Endothelial cell of umbilical vein (primary cell): ENCODE results near the gene BASP1. TPM values are rescaled to one million over a fixed set of nuclear protein-coding genes. Genes with fewer than 3 reads are reported as not detected.

Experiments used
- BruUV-seq: library from RNA; stranded (reverse); fragments of 400-500 nt; replicated peaks from 2 replicates; lab custom pipeline; 2021; lab: Mats Ljungman, UMichigan
- CTCF ChIA-PET: fragments of 300-600, 350-600 bp; sonication (Branson Sonifier 250); formaldehyde crosslinking; loops from one replicate; lab custom pipeline; 2021; ENCODE audit warnings: antibody characterized with exemption, inconsistent platforms; lab: Charles Lee
- POLR2A ChIA-PET: fragments of 300-600, 350-600 bp; sonication (Branson Sonifier 250); formaldehyde crosslinking; loops from one replicate; lab custom pipeline; 2021; ENCODE audit warnings: antibody characterized with exemption, inconsistent platforms; lab: Charles Lee
- DNase-seq: peaks from one replicate; pipeline ENCODE4 v3.0.0-alpha.2; 2011; ENCODE audit warnings: low read depth, low spot score
- FAIRE-seq: peaks from 2 replicates; lab custom pipeline; 2011; peaks lifted over from hg19 to GRCh38; lab: Jason Lieb, UNC
- H2AFZ ChIP-seq: 2 replicates; pipeline ENCODE4 v1.6.0; 2012; ENCODE audit warnings: low read depth, low read length, control low read depth, inconsistent platforms
- H3K27ac ChIP-seq: 2 replicates; pipeline ENCODE4 v1.5.1; 2011; ENCODE audit warnings: low read depth, mild to moderate bottlenecking, control low read depth, low read length, moderate library complexity; ENCODE audit not compliant: insufficient read depth
- H3K27me3 ChIP-seq, 2 experiments: 2 replicates each; pipeline versions ENCODE4 v1.6.0 to v1.6.1; 2011; ENCODE audit warnings: low read length in 2 of 2, mixed read lengths in 1 of 2; ENCODE audit not compliant: control insufficient read depth in 2 of 2, insufficient read depth in 2 of 2
- H3K36me3 ChIP-seq, 2 experiments: 2 replicates in 1 of 2; 3 replicates in 1 of 2; pipeline ENCODE4 v1.5.1; 2011; ENCODE audit warnings: low read length in 2 of 2, mild to moderate bottlenecking in 1 of 2, moderate library complexity in 1 of 2; ENCODE audit not compliant: control insufficient read depth in 2 of 2, insufficient read depth in 2 of 2; ENCODE audit errors: extremely low read depth in 1 of 2
- H3K4me1 ChIP-seq: 3 replicates; pipeline ENCODE4 v1.5.1; 2011; ENCODE audit warnings: mild to moderate bottlenecking, low read length; ENCODE audit not compliant: control insufficient read depth, insufficient read depth; ENCODE audit errors: extremely low read depth
- H3K4me2 ChIP-seq: 2 replicates; pipeline ENCODE4 v1.6.1; 2011; ENCODE audit warnings: low read length, control low read depth, mixed read lengths; ENCODE audit not compliant: insufficient read depth
- H3K4me3 ChIP-seq, 3 experiments: fragments of 200-600 bp in 1 of 3; sonication (generic), shearing (Covaris generic) in 1 of 3; replicated peaks in 1 of 3; 2 replicates each; pipeline ENCODE4 v1.5.1; 2011 to 2016; ENCODE audit warnings: control low read depth in 3 of 3, low read length in 3 of 3, mild to moderate bottlenecking in 2 of 3, inconsistent platforms in 1 of 3, low read depth in 1 of 3, moderate library complexity in 1 of 3; ENCODE audit not compliant: insufficient read depth in 1 of 3
- H3K79me2 ChIP-seq: 2 replicates; pipeline ENCODE4 v1.6.0; 2012; ENCODE audit warnings: low read length, inconsistent platforms; ENCODE audit not compliant: control insufficient read depth, insufficient read depth
- H3K9ac ChIP-seq: replicated peaks from 2 replicates; pipeline ENCODE3; 2011; ENCODE audit warnings: low read length, control low read depth; ENCODE audit not compliant: insufficient read depth; ENCODE audit errors: extremely low read depth
- H3K9me1 ChIP-seq: replicated peaks from 3 replicates; pipeline ENCODE4 v1.6.0; 2011; ENCODE audit warnings: mild to moderate bottlenecking, low read length; ENCODE audit not compliant: control insufficient read depth, insufficient read depth; ENCODE audit errors: extremely low read depth
- H3K9me3 ChIP-seq: replicated peaks from 2 replicates; pipeline ENCODE4 v1.5.1; 2012; ENCODE audit warnings: low read length, inconsistent platforms; ENCODE audit not compliant: control insufficient read depth, insufficient read depth
- H4K20me1 ChIP-seq: replicated peaks from 2 replicates; pipeline ENCODE3; 2011; ENCODE audit warnings: mild to moderate bottlenecking, low read length; ENCODE audit not compliant: control insufficient read depth, insufficient read depth; ENCODE audit errors: extremely low read depth
- CTCF ChIP-seq, 2 donors: IDR thresholded peaks; 1 replicate in 1 of 2; 2 replicates in 1 of 2; pipeline ENCODE4 v1.5.1; 2011; ENCODE audit warnings: low read length in 2 of 2, mild to moderate bottlenecking in 2 of 2, moderate library complexity in 2 of 2, control low read depth in 1 of 2, inconsistent platforms in 1 of 2, low read depth in 1 of 2; ENCODE audit not compliant: insufficient read depth in 1 of 2; ENCODE audit errors: extremely low read depth in 1 of 2
- EZH2 ChIP-seq: IDR thresholded peaks from 2 replicates; pipeline ENCODE4 v1.6.1; 2012; ENCODE audit warnings: borderline replicate concordance, low read depth, mild to moderate bottlenecking, moderate library complexity, low read length, inconsistent platforms; ENCODE audit not compliant: severe bottlenecking
- FOS ChIP-seq: IDR thresholded peaks from 2 replicates; pipeline ENCODE4 v1.6.1; 2011; ENCODE audit warnings: mild to moderate bottlenecking, low read length, moderate library complexity, borderline replicate concordance; ENCODE audit not compliant: insufficient read depth
- GATA2 ChIP-seq: IDR thresholded peaks from 2 replicates; pipeline ENCODE4 v1.7.0; 2011; ENCODE audit warnings: low read depth, mild to moderate bottlenecking, moderate library complexity, mixed read lengths, low read length; ENCODE audit not compliant: insufficient read length, insufficient read depth
- JUN ChIP-seq: IDR thresholded peaks from 2 replicates; pipeline ENCODE4 v1.6.1; 2011; ENCODE audit warnings: borderline replicate concordance, low read depth; ENCODE audit not compliant: insufficient read length, insufficient read depth
- MAX ChIP-seq: IDR thresholded peaks from 2 replicates; pipeline ENCODE4 v1.6.1; 2011; ENCODE audit not compliant: insufficient read depth, insufficient read length
- MYC ChIP-seq: IDR thresholded peaks from one replicate; pipeline ENCODE4 v1.6.1; 2011; ENCODE audit warnings: mild to moderate bottlenecking, low read depth, low read length
- POLR2A ChIP-seq: IDR thresholded peaks from 2 replicates; pipeline ENCODE4 v1.6.1; 2012; ENCODE audit warnings: low read depth, mild to moderate bottlenecking, control low read depth, low read length
- POLR2AphosphoS5 ChIP-seq: IDR thresholded peaks from 2 replicates; pipeline ENCODE4 v1.6.1; 2012; ENCODE audit warnings: low read depth, mild to moderate bottlenecking, control low read depth, low read length, moderate library complexity; ENCODE audit not compliant: insufficient read depth
- dilution Hi-C: fragments of 300-500 bp; cut with MboI; formaldehyde crosslinking; loops from one replicate; pipeline ENCODE4 v1.15.0; 2019; ENCODE audit warnings: low sequenced_read_pairs; ENCODE audit not compliant: extremely low pct_ligation_motif_present
- intact Hi-C: fragments of 100-400 bp; cut with micrococcal nuclease; formaldehyde crosslinking; loops from one replicate; pipeline ENCODE4 v1.10.0; 2022
- polyA plus RNA-seq, 4 experiments: library from polyadenylated mRNA; depleted of rRNA in 3 of 4; stranded (reverse) in 3 of 4; unstranded in 1 of 4; fragments of >200 nt; gene quantifications; 2 replicates each; pipeline versions ENCODE4 v1.2.1 to v1.2.3, GENCODE V29; 2011 to 2012; ENCODE audit warnings: missing spikeins in 1 of 4
- total RNA-seq: library from RNA; stranded (reverse); gene quantifications from 2 replicates; pipeline ENCODE4 v1.2.3, GENCODE V29; 2021

Gene BASP1
- total and polyA plus RNA-seq, 2 donors (not counting 3 experiments of a cell fraction or from before 2014, with no cell fraction given) = 69.4 to 79.3 TPM

GRCh38 chr5:17192191-17192590, 25.2 kb upstream of the BASP1 start:
- dilution Hi-C loops = loop anchor here (25.0 kb wide), 3 partner anchors 280 to 505 kb away; no protein-coding TSS in a partner anchor
- no peaks in the 10 kb centered on the region for H3K36me3 ChIP-seq

More at GRCh38 chr5:17192191-17192590, 25.2 kb upstream of the BASP1 start:
- peaks cover 23% of the 10 kb centered on the region for H3K4me1 ChIP-seq
- TF ChIP-seq GATA2 (no peak), JUN (no peak), FOS (no peak), EZH2 (no peak), MYC (no peak), MAX (no peak), CTCF (IDR thresholded peaks at IDR 0.05; ENCODE audit: extremely low read depth in 1 of 2, insufficient read depth in 1 of 2, low read depth in 1 of 2, low read length in 2 of 2) (no peak), POLR2A (no peak), POLR2AphosphoS5 (no peak)
- H3K9me1 ChIP-seq = no peaks in the 10 kb centered on the region
- H3K4me2 ChIP-seq = no peak overlapping the region
- H3K9ac ChIP-seq = no peak overlapping the region
- H3K79me2 ChIP-seq = no peaks in the 10 kb centered on the region
- FAIRE-seq = no peak
- no peak overlapping the region for H3K27ac ChIP-seq
- POLR2A ChIA-PET = no interaction called here
- no peak overlapping the region for H2AFZ ChIP-seq
- H3K4me3 ChIP-seq = no peak overlapping the region
- H3K9me3 ChIP-seq = no peaks in the 10 kb centered on the region
- DNase-seq = no peak
- CTCF ChIA-PET = interaction anchor here (0.6 to 4.9 kb wide), 6 partner anchors 23 to 736 kb away, joined by 3 to 194 read pairs (median 40); no protein-coding TSS in a partner anchor
- BruUV-seq = no TSS peak
- H3K27me3 ChIP-seq = no peaks in the 10 kb centered on the region
- H4K20me1 ChIP-seq = no peaks in the 10 kb centered on the region
- intact Hi-C loops = no loop called here
